A172 (cell line): ENCODE measurements around the gene OR2T33. TPM values are rescaled to one million over a fixed set of nuclear protein-coding genes. Genes with fewer than 3 reads are reported as not detected.
"Not testable (repeated sequence)": the region's sequence is repeated elsewhere in the genome, so short reads cannot be mapped to it uniquely, and the experiment has no call there.

Source experiments
- DNase-seq: peaks from one replicate; pipeline ENCODE4 v3.0.0-alpha.2; 2015; ENCODE audit warnings: low spot score
- total RNA-seq: library from RNA; depleted of rRNA; stranded (reverse); fragments of >200 nt; shearing (Covaris generic); gene quantifications from 2 replicates; pipeline ENCODE4 v1.2.3, GENCODE V29; 2014; rRNA removed

Gene OR2T33
- not detected in 2 replicates for total RNA-seq

- no peak for DNase-seq
These were observed at the start of gene OR2T33 for GRCh38 chr1:248277876-248278275. TSS of gene OR2T33 (minus strand) at chr1:248277976. CDS start at chr1:248273814, 4,162 bp downstream.

- no peak for DNase-seq
These were observed 46.7 kb upstream of the OR2T33 start, which contains the start of gene OR2M7 for GRCh38 chr1:248324468-248324867. TSS of gene OR2M7 (minus strand) at chr1:248324568. CDS start at chr1:248324568, 0 bp downstream.

- DNase-seq: no peak
These were observed 39.0 kb upstream of the OR2T33 start for GRCh38 chr1:248316796-248317195.

- not testable (repeated sequence) for DNase-seq
These were observed 29.0 kb upstream of the OR2T33 start for GRCh38 chr1:248306740-248307139.

GRCh38 chr1:248306103-248306502, 28.3 kb upstream of the OR2T33 start:
- no peak for DNase-seq

- DNase-seq: not testable (repeated sequence)
These were observed 27.9 kb upstream of the OR2T33 start for GRCh38 chr1:248305672-248306071.

- no peak for DNase-seq
These were observed 25.5 kb upstream of the OR2T33 start, which contains the start of gene OR2T12 for GRCh38 chr1:248303324-248303723. TSS of gene OR2T12 (minus strand) at chr1:248303424. CDS start at chr1:248295578, 7,846 bp downstream.

- DNase-seq: no peak
These were observed 10.6 kb upstream of the OR2T33 start for GRCh38 chr1:248288391-248288790.

GRCh38 chr1:248273225-248273624, 4.6 kb downstream of the OR2T33 start:
- DNase-seq: not testable (repeated sequence)

GRCh38 chr1:248268178-248268577, 9.6 kb downstream of the OR2T33 start:
- DNase-seq: no peak

GRCh38 chr1:248259309-248259708, 18.5 kb downstream of the OR2T33 start:
- DNase-seq: not testable (repeated sequence)

GRCh38 chr1:248243204-248243603, 34.6 kb downstream of the OR2T33 start:
- DNase-seq: peak; percentile 39

GRCh38 chr1:248239478-248239877, 38.3 kb downstream of the OR2T33 start:
- no peak for DNase-seq

- DNase-seq: no peak
These were observed 46.7 kb downstream of the OR2T33 start, which contains the start of gene OR2M4 for GRCh38 chr1:248231117-248231516. TSS of gene OR2M4 (plus strand) at chr1:248231417. CDS start at chr1:248238929, 7,512 bp downstream.

- DNase-seq: no peak
These were observed 48.3 kb downstream of the OR2T33 start for GRCh38 chr1:248229360-248229908.

- no peak for DNase-seq
These were observed 52.2 kb downstream of the OR2T33 start for GRCh38 chr1:248225537-248225936.

Other genes with a start within 250 kb of the OR2T33 start
- gene OR2L2, start 247.9 kb downstream of the OR2T33 start, total RNA-seq: not detected in 2 replicates
- not detected in 2 replicates for gene OR2L3, start 231.1 kb downstream of the OR2T33 start, total RNA-seq
- not detected in 2 replicates for gene OR2L13, start 182.8 kb downstream of the OR2T33 start, total RNA-seq
- not detected in 2 replicates for gene OR2M5, start 132.8 kb downstream of the OR2T33 start, total RNA-seq
- gene OR2M2, start 103.2 kb downstream of the OR2T33 start, total RNA-seq: 0.14 TPM in 1 of 2 replicates, not detected in the other
- 0.12 and 0.19 TPM in 2 replicates for gene OR2M3, start 80.7 kb downstream of the OR2T33 start, total RNA-seq
- gene OR2M4, start 46.6 kb downstream of the OR2T33 start, total RNA-seq: 0.10 and 0.60 TPM in 2 replicates
- gene OR2T12, start 25.4 kb upstream of the OR2T33 start, total RNA-seq: not detected in 2 replicates
- not detected in 2 replicates for gene OR2M7, start 46.6 kb upstream of the OR2T33 start, total RNA-seq
- gene OR14C36, start 70.8 kb upstream of the OR2T33 start, total RNA-seq: not detected in 2 replicates
- gene OR2T4, start 83.7 kb upstream of the OR2T33 start, total RNA-seq: not detected in 2 replicates
- not detected in 2 replicates for gene OR2T6, start 97.8 kb upstream of the OR2T33 start, total RNA-seq
- gene OR2T1, start 125.1 kb upstream of the OR2T33 start, total RNA-seq: not detected in 2 replicates
- not detected in 2 replicates for gene OR2T2, start 167.7 kb upstream of the OR2T33 start, total RNA-seq
- gene OR2T3, start 195.4 kb upstream of the OR2T33 start, total RNA-seq: not detected in 2 replicates
- not detected in 2 replicates for gene OR2T5, start 210.6 kb upstream of the OR2T33 start, total RNA-seq
- not detected in 2 replicates for gene OR2G6, start 230.1 kb upstream of the OR2T33 start, total RNA-seq